Trophoblast cell (in vitro differentiated cells and primary cell): ENCODE data around the gene TMEM17.

Source experiments
- DNase-seq, 2 donors: peaks; one replicate each; pipeline ENCODE4 v3.0.0-alpha.2; 2016
- H2AFZ ChIP-seq: 2 replicates; pipeline ENCODE4 v1.6.1; 2013; ENCODE audit warnings: low read length, moderate library complexity, mild to moderate bottlenecking; ENCODE audit not compliant: insufficient read depth, poor library complexity
- H2AK5ac ChIP-seq: 2 replicates; pipeline ENCODE4 v1.6.1; 2013; ENCODE audit warnings: mild to moderate bottlenecking, low read length
- H2BK120ac ChIP-seq: 2 replicates; pipeline ENCODE4 v1.6.1; 2013; ENCODE audit warnings: low read length, mild to moderate bottlenecking, moderate library complexity; ENCODE audit not compliant: insufficient read depth, poor library complexity
- H2BK12ac ChIP-seq: 2 replicates; pipeline ENCODE4 v1.6.1; 2013; ENCODE audit warnings: mild to moderate bottlenecking, low read length, moderate library complexity
- H2BK5ac ChIP-seq: 2 replicates; pipeline ENCODE4 v1.6.1; 2013; ENCODE audit warnings: low read length, low read depth, moderate library complexity, mild to moderate bottlenecking; ENCODE audit not compliant: poor library complexity
- H3K14ac ChIP-seq: 2 replicates; pipeline ENCODE4 v1.6.1; 2013; ENCODE audit warnings: mild to moderate bottlenecking, low read length
- H3K18ac ChIP-seq: 2 replicates; pipeline ENCODE4 v1.6.1; 2013; ENCODE audit warnings: mild to moderate bottlenecking, low read length
- H3K23ac ChIP-seq: 2 replicates; pipeline ENCODE4 v1.6.1; 2013; ENCODE audit warnings: low read length
- H3K27ac ChIP-seq: 2 replicates; pipeline ENCODE4 v1.5.1; 2013; ENCODE audit warnings: low read depth, mild to moderate bottlenecking, inconsistent platforms, low read length, moderate library complexity
- H3K27me3 ChIP-seq: 2 replicates; pipeline ENCODE4 v1.6.1; 2013; ENCODE audit warnings: inconsistent platforms, mild to moderate bottlenecking, low read length, moderate library complexity; ENCODE audit not compliant: insufficient read depth
- H3K36me3 ChIP-seq, 2 experiments: 1 replicate in 1 of 2; 2 replicates in 1 of 2; pipeline ENCODE4 v1.6.1; 2013; ENCODE audit warnings: low read length in 2 of 2, mild to moderate bottlenecking in 2 of 2, moderate library complexity in 1 of 2; ENCODE audit not compliant: insufficient read depth in 2 of 2, control insufficient read depth in 1 of 2
- H3K4ac ChIP-seq: 2 replicates; pipeline ENCODE4 v1.6.1; 2013; ENCODE audit warnings: low read depth, mild to moderate bottlenecking, low read length, moderate library complexity
- H3K4me1 ChIP-seq, 2 experiments: 1 replicate in 1 of 2; 2 replicates in 1 of 2; pipeline ENCODE4 v1.6.1; 2013; ENCODE audit warnings: low read length in 2 of 2, mild to moderate bottlenecking in 2 of 2, moderate library complexity in 1 of 2; ENCODE audit not compliant: insufficient read depth in 2 of 2, control insufficient read depth in 1 of 2
- H3K4me2 ChIP-seq: 2 replicates; pipeline ENCODE4 v1.6.1; 2013; ENCODE audit warnings: inconsistent platforms, mild to moderate bottlenecking, low read length, moderate library complexity
- H3K4me3 ChIP-seq: 2 replicates; pipeline ENCODE4 v1.5.1; 2013; ENCODE audit warnings: mild to moderate bottlenecking, low read depth, low read length, inconsistent platforms
- H3K79me1 ChIP-seq: one replicate; pipeline ENCODE4 v1.6.1; 2013; ENCODE audit warnings: low read length
- H3K79me2 ChIP-seq: 2 replicates; pipeline ENCODE4 v1.6.1; 2013; ENCODE audit warnings: low read length, mild to moderate bottlenecking; ENCODE audit not compliant: control insufficient read depth, insufficient read depth, poor library complexity
- H3K9ac ChIP-seq: 2 replicates; pipeline ENCODE4 v1.6.1; 2013; ENCODE audit warnings: mild to moderate bottlenecking, low read length
- H3K9me3 ChIP-seq: 2 replicates; pipeline ENCODE4 v1.6.1; 2013; ENCODE audit warnings: low read depth, mild to moderate bottlenecking, control low read depth, inconsistent platforms, low read length; ENCODE audit not compliant: insufficient read depth
- H4K12ac ChIP-seq: 2 replicates; pipeline ENCODE4 v1.6.1; 2013; ENCODE audit warnings: low read depth, mild to moderate bottlenecking, low read length, moderate library complexity
- H4K8ac ChIP-seq: 2 replicates; pipeline ENCODE4 v1.6.1; 2013; ENCODE audit warnings: low read depth, mild to moderate bottlenecking, low read length, moderate library complexity
- H4K91ac ChIP-seq: one replicate; pipeline ENCODE4 v1.6.1; 2013; ENCODE audit warnings: low read depth, mild to moderate bottlenecking, low read length, moderate library complexity
- WGBS: extraction: QIAGEN DNeasy Blood & Tissue Kit; methylation state at CpG from one replicate; pipeline ENCODE4 v1.1.7; 2013; ENCODE audit warnings: missing lambda C conversion rate; ENCODE audit not compliant: insufficient read length, insufficient coverage; ENCODE audit errors: extremely low coverage; 5-methylcytosine and 5-hydroxymethylcytosine counted together

TMEM17 gene

DNA sequence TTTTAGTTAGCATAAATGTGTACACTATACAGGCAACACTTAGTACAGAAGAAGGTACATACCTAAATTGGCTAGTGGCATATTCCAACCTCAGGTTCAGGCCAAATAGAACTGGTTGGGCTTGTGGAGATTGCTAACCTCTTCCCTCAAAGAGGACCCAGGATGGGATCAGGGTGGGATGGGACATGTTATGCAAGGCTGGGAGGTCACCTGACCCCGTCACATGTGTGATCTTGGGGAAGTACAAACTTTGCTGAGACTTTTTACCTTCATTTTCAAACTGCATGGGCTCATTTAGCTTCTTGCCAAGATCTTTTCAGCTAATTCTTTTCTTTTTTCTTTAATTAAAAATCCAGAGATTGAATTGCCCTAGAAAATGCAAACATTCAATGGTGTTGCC is 36.9 kb downstream of the TMEM17 start:
- no peak overlapping the region for H4K12ac ChIP-seq
- peaks cover 11% of the 10 kb centered on the region for H3K79me1 ChIP-seq
- no peaks in the 10 kb centered on the region for H3K79me2 ChIP-seq
- H3K4ac ChIP-seq = no peak overlapping the region
- no peak overlapping the region for H2AK5ac ChIP-seq
- WGBS = no CpG with 5 or more reads among the region's 1 CpG
- no peak overlapping the region for H3K9ac ChIP-seq
- no peaks in the 10 kb centered on the region for H3K36me3 ChIP-seq
- H3K9me3 ChIP-seq = no peaks in the 10 kb centered on the region
- H3K27ac ChIP-seq = no peak overlapping the region
- H3K27me3 ChIP-seq = no peaks in the 10 kb centered on the region
- no peak overlapping the region for H4K91ac ChIP-seq
- no peak overlapping the region for H2BK5ac ChIP-seq
- no peak overlapping the region for H3K18ac ChIP-seq
- H3K14ac ChIP-seq = no peak overlapping the region
- H4K8ac ChIP-seq = no peak overlapping the region
- no peak for DNase-seq
- H3K23ac ChIP-seq = no peak overlapping the region
- H2AFZ ChIP-seq = no peak overlapping the region
- no peak overlapping the region for H2BK120ac ChIP-seq
- H2BK12ac ChIP-seq = no peak overlapping the region
- peaks cover 5 to 20% of the 10 kb centered on the region in 2 experiments for H3K4me1 ChIP-seq
- H3K4me2 ChIP-seq = no peak overlapping the region
- no peak overlapping the region for H3K4me3 ChIP-seq

DNA sequence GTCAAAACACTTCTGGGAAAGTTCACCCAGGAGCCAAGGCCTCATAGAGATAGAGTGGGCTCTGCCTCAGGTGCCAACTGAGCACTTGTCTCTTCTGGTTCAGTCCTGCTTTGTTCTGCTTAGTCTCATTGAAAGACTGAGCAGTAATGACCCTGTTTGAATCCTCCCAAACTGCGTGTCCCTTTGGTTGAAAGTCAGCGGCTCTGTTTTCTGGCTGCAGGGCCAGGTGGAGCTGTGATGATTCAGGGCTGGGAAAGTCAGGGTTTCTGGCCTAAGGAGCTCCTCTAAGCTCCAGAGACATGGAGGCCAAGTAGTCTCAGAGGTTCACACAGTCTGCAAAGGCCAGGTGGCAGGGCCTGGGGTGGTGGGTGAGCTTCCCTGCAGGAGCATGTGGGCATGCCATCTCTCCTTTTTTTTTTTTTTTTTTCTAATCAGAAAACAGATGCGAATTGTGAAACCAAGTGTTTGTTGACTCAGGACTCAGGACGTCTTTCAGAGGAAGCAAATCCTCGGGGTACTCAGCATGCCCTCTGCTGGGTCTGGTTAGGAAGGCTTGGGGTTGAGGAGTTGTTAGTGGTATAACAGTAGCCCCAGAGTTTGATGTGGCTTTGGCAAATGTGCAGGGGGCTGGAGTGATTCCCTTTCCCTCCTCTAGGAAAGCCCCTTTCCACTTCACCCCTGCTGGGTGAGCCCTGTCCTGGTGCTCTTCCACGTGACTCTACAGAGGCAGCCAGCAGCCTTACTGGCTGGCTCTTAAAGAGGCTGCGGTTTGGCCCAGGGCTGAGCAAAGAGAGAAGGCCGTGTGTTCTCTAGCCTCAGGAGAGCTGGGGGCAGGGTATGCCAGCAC is 38.3 kb downstream of the TMEM17 start:
- no peak overlapping the region for H3K4me3 ChIP-seq
- H3K36me3 ChIP-seq = no peaks in the 10 kb centered on the region
- peaks cover 0 to 16% of the 10 kb centered on the region in 2 experiments for H3K4me1 ChIP-seq
- no peak overlapping the region for H3K4ac ChIP-seq
- no peaks in the 10 kb centered on the region for H3K27me3 ChIP-seq
- peak overlapping the region; percentile 31 for H3K14ac ChIP-seq
- DNase-seq = peak; percentile 38 to 39
- WGBS = no CpG with 5 or more reads among the region's 8 CpGs
- H2AFZ ChIP-seq = no peak overlapping the region
- peak overlapping the region; percentile 39 for H2BK12ac ChIP-seq
- H3K27ac ChIP-seq = no peak overlapping the region
- H4K12ac ChIP-seq = no peak overlapping the region
- peaks cover 11% of the 10 kb centered on the region for H3K79me1 ChIP-seq
- H3K4me2 ChIP-seq = no peak overlapping the region
- no peak overlapping the region for H2BK5ac ChIP-seq
- no peaks in the 10 kb centered on the region for H3K9me3 ChIP-seq
- H3K23ac ChIP-seq = no peak overlapping the region
- H4K91ac ChIP-seq = no peak overlapping the region
- no peaks in the 10 kb centered on the region for H3K79me2 ChIP-seq
- peak overlapping the region; percentile 15 for H2BK120ac ChIP-seq
- H4K8ac ChIP-seq = peak overlapping the region; percentile 35
- no peak overlapping the region for H3K18ac ChIP-seq
- peak overlapping the region; percentile 40 for H2AK5ac ChIP-seq
- no peak overlapping the region for H3K9ac ChIP-seq

DNA sequence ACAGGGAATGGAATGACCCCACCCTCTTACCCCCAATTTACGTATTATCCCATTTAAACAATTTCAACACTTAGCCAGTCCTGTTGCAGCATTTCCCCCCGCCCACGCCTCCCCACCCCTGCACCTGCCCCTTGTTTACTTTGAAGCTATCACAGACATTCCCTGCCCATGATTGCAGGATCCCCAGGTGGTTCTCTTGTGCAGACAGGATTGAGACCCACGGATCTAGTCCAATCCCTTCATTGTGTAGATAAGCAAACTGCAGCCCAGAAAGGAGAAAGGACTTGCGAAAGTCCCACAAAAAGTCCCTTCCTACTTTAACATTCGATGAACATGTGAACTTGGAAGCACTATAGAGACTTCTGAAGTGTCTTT is 38.9 kb downstream of the TMEM17 start:
- no peak for DNase-seq
- Histone ChIP-seq H4K12ac (no peak overlapping the region), H2BK5ac (no peak overlapping the region)

DNA sequence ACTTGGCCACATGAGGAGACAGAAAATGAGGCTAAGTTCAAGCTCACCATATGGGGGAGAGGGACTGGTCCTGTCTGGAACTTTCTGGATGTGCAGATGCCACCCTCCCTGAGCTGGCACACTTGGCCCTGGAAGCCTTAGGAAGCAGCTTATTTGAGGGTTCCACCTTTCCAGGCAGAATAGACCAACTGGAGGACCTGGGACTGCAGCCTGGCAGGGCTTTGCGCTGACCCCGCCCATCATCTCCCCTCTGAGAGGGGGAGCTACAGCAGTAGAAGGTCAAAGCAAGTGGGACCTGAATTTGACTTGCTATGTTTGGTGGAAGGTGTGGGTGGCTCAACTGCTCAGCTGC is 39.5 kb downstream of the TMEM17 start:
- Histone ChIP-seq H3K9ac (no peak overlapping the region), H3K36me3 (no peaks in the 10 kb centered on the region), H3K4me1 (peaks cover 2 to 18% of the 10 kb centered on the region in 2 experiments), H3K9me3 (no peaks in the 10 kb centered on the region), H3K23ac (no peak overlapping the region), H3K79me1 (peaks cover 15% of the 10 kb centered on the region), H2AK5ac (peak overlapping the region; percentile 57), H2BK12ac (peak overlapping the region; percentile 16), H3K79me2 (no peaks in the 10 kb centered on the region), H3K4ac (no peak overlapping the region), H4K91ac (no peak overlapping the region), H3K4me3 (no peak overlapping the region), H2BK120ac (peak overlapping the region; percentile 36), H2AFZ (no peak overlapping the region), H4K12ac (no peak overlapping the region), H3K4me2 (no peak overlapping the region), H2BK5ac (no peak overlapping the region), H4K8ac (no peak overlapping the region), H3K14ac (no peak overlapping the region), H3K27ac (no peak overlapping the region), H3K18ac (no peak overlapping the region), H3K27me3 (no peaks in the 10 kb centered on the region)
- no peak for DNase-seq
- no CpG with 5 or more reads among the region's 2 CpGs for WGBS

More for the DNA sequence above, 38.9 kb downstream of the TMEM17 start:
- H2BK12ac ChIP-seq = no peak overlapping the region
- peak overlapping the region; percentile 15 for H2BK120ac ChIP-seq
- no peaks in the 10 kb centered on the region for H3K36me3 ChIP-seq
- H3K79me2 ChIP-seq = no peaks in the 10 kb centered on the region
- H3K4me3 ChIP-seq = no peak overlapping the region
- H3K23ac ChIP-seq = no peak overlapping the region
- H3K9ac ChIP-seq = no peak overlapping the region
- H2AK5ac ChIP-seq = no peak overlapping the region
- no peak overlapping the region for H3K14ac ChIP-seq
- peaks cover 13% of the 10 kb centered on the region for H3K79me1 ChIP-seq
- H2AFZ ChIP-seq = no peak overlapping the region
- H3K4me2 ChIP-seq = no peak overlapping the region
- no peak overlapping the region for H3K27ac ChIP-seq
- no peak overlapping the region for H3K18ac ChIP-seq
- H4K91ac ChIP-seq = no peak overlapping the region
- H3K9me3 ChIP-seq = no peaks in the 10 kb centered on the region
- no peak overlapping the region for H4K8ac ChIP-seq
- WGBS = 100% methylated on average over 2 of the region's 6 CpGs
- no peak overlapping the region for H3K4ac ChIP-seq
- H3K4me1 ChIP-seq = peaks cover 2 to 17% of the 10 kb centered on the region in 2 experiments
- no peaks in the 10 kb centered on the region for H3K27me3 ChIP-seq
